WTC11 (cell line): Measurements from ENCODE around the gene CORO2B. TPM values are rescaled to one million over a fixed set of nuclear protein-coding genes. Genes with fewer than 3 reads are reported as not detected.

Experiments used
- ATAC-seq: fragments of 200-7000 bp; cut with Tn5 transposase; 2 replicates; pipeline ENCODE4 v1.10.0; 2021; ENCODE audit warnings: mild to moderate bottlenecking, moderate library complexity
- CTCF ChIA-PET: fragments of 300-600 bp; sonication (Branson Sonifier 250); formaldehyde crosslinking; loops from one replicate; lab custom pipeline; 2021; ENCODE audit warnings: antibody characterized with exemption; lab: Charles Lee
- POLR2A ChIA-PET: fragments of 350-600 bp; sonication (Branson Sonifier 250); formaldehyde crosslinking; loops from one replicate; lab custom pipeline; 2021; ENCODE audit warnings: antibody characterized with exemption; lab: Charles Lee
- DNase-seq: peaks from one replicate; pipeline ENCODE4 v3.0.0; 2021; ENCODE audit warnings: low spot score
- H3K27ac Mint-ChIP-seq: 2 replicates; pipeline ENCODE4 v1.8.0; 2021; ENCODE audit warnings: mixed read lengths
- H3K27me3 Mint-ChIP-seq: 2 replicates; pipeline ENCODE4 v1.8.0; 2021; ENCODE audit warnings: low read depth, mild to moderate bottlenecking, moderate library complexity, mixed read lengths
- H3K36me3 Mint-ChIP-seq: 2 replicates; pipeline ENCODE4 v1.8.0; 2021; ENCODE audit warnings: mixed read lengths
- H3K4me1 Mint-ChIP-seq: 2 replicates; pipeline ENCODE4 v1.8.0; 2022; ENCODE audit warnings: mixed read lengths
- H3K4me3 Mint-ChIP-seq: 2 replicates; pipeline ENCODE4 v1.8.0; 2021; ENCODE audit warnings: mild to moderate bottlenecking, moderate library complexity, mixed read lengths
- H3K9me3 Mint-ChIP-seq: 2 replicates; pipeline ENCODE4 v1.8.0; 2021; ENCODE audit warnings: mixed read lengths
- CBFB ChIP-seq: sonication (generic); formaldehyde crosslinking; IDR thresholded peaks from 2 replicates; pipeline ENCODE4 v1.8.1; 2022; ENCODE audit warnings: mild to moderate bottlenecking, low read depth, missing genetic modification reagents
- CDX4 ChIP-seq: fragments of 250-450 bp; sonication (Bioruptor Pico); IDR thresholded peaks from 2 replicates; pipeline ENCODE4 v1.9.0; 2021; ENCODE audit warnings: moderate library complexity, mild to moderate bottlenecking, inconsistent platforms, borderline replicate concordance
- E2F1 ChIP-seq: sonication (generic); formaldehyde crosslinking; IDR thresholded peaks from 2 replicates; pipeline ENCODE4 v1.8.0; 2022; ENCODE audit warnings: mild to moderate bottlenecking, missing genetic modification reagents
- E2F4 ChIP-seq: sonication (generic); formaldehyde crosslinking; IDR thresholded peaks from 2 replicates; pipeline ENCODE4 v1.8.1; 2022; ENCODE audit warnings: low read depth, mild to moderate bottlenecking, moderate library complexity, missing genetic modification reagents, borderline replicate concordance
- ELF4 ChIP-seq: sonication (generic); formaldehyde crosslinking; IDR thresholded peaks from 2 replicates; pipeline ENCODE4 v1.8.1; 2022; ENCODE audit warnings: low read depth, mild to moderate bottlenecking, moderate library complexity, missing genetic modification reagents
- FOXP4 ChIP-seq: sonication (generic); formaldehyde crosslinking; IDR thresholded peaks from 2 replicates; pipeline ENCODE4 v1.8.0; 2022; ENCODE audit warnings: mild to moderate bottlenecking, missing genetic modification reagents
- GRHL2 ChIP-seq: fragments of 250-450 bp; sonication (Bioruptor Pico); IDR thresholded peaks from 2 replicates; pipeline ENCODE4 v1.8.0; 2022; ENCODE audit warnings: mild to moderate bottlenecking, moderate library complexity; ENCODE audit not compliant: insufficient replicate concordance, severe bottlenecking
- GTF2I ChIP-seq: fragments of 250-450 bp; sonication (Bioruptor Pico); conservative IDR thresholded peaks from 2 replicates; pipeline ENCODE4 v1.4.0; 2021; ENCODE audit warnings: mild to moderate bottlenecking
- HMGA2 ChIP-seq: fragments of 250-450 bp; sonication (Bioruptor Pico); IDR thresholded peaks from 2 replicates; pipeline ENCODE4 v1.4.0; 2021; ENCODE audit warnings: mild to moderate bottlenecking, moderate library complexity
- JAZF1 ChIP-seq: fragments of 250-450 bp; sonication (Bioruptor Pico); IDR thresholded peaks from 2 replicates; pipeline ENCODE4 v1.9.0; 2021; ENCODE audit warnings: moderate library complexity, mild to moderate bottlenecking, inconsistent platforms
- NR2C2 ChIP-seq: sonication (generic); formaldehyde crosslinking; IDR thresholded peaks from 2 replicates; pipeline ENCODE4 v1.8.0; 2022; ENCODE audit warnings: mild to moderate bottlenecking, missing genetic modification reagents
- TEAD1 ChIP-seq: sonication (generic); formaldehyde crosslinking; IDR thresholded peaks from 2 replicates; pipeline ENCODE4 v1.8.0; 2022; ENCODE audit warnings: mild to moderate bottlenecking, missing genetic modification reagents
- USF2 ChIP-seq: sonication (generic); formaldehyde crosslinking; IDR thresholded peaks from 2 replicates; pipeline ENCODE4 v1.8.1; 2023; ENCODE audit warnings: mild to moderate bottlenecking, missing genetic modification reagents, moderate library complexity
- ZNF138 ChIP-seq: sonication (generic); formaldehyde crosslinking; conservative IDR thresholded peaks from 2 replicates; pipeline ENCODE4 v1.8.1; 2022; ENCODE audit warnings: mild to moderate bottlenecking, moderate library complexity, missing genetic modification reagents
- ZNF263 ChIP-seq: sonication (generic); formaldehyde crosslinking; IDR thresholded peaks from 2 replicates; pipeline ENCODE4 v1.8.1; 2022; ENCODE audit warnings: low read depth, mild to moderate bottlenecking, moderate library complexity, missing genetic modification reagents
- ZNF396 ChIP-seq: fragments of 250-450 bp; sonication (Bioruptor Pico); IDR thresholded peaks from 2 replicates; pipeline ENCODE4 v1.8.0; 2021; ENCODE audit warnings: mild to moderate bottlenecking, moderate library complexity, borderline replicate concordance
- ZNF425 ChIP-seq: fragments of 250-450 bp; sonication (Bioruptor Pico); conservative IDR thresholded peaks from 2 replicates; pipeline ENCODE4 v1.9.0; 2021; ENCODE audit warnings: mild to moderate bottlenecking
- ZNF512 ChIP-seq: sonication (generic); formaldehyde crosslinking; IDR thresholded peaks from 2 replicates; pipeline ENCODE4 v1.8.1; 2022; ENCODE audit warnings: missing genetic modification reagents, borderline replicate concordance
- total RNA-seq: library from RNA; stranded (reverse); gene quantifications from 3 replicates; pipeline ENCODE4 v1.2.3, GENCODE V29; 2021

CORO2B gene
- total RNA-seq, 1 experiment from 2014 or later = 4.9 TPM

- no peak for TF ChIP-seq ZNF512 (CRISPR knock-in tag)
- TF ChIP-seq, all 79 proteins: peak for 0
Observed at GRCh38 chr15:68709876-68710275, 131.1 kb downstream of the CORO2B start (continued).

GRCh38 chr15:68710536-68710935 is 131.7 kb downstream of the CORO2B start:
- Mint-ChIP-seq H3K27me3 (no peaks in the 10 kb centered on the region), H3K27ac (no peak overlapping the region), H3K4me3 (no peak overlapping the region), H3K4me1 (no peaks in the 10 kb centered on the region), H3K9me3 (no peaks in the 10 kb centered on the region), H3K36me3 (no peaks in the 10 kb centered on the region)
- no peak for DNase-seq
- ChIA-PET POLR2A (no interaction called here), CTCF (interaction anchor here (1.2 to 1.8 kb wide), 2 partner anchors 37 to 165 kb away, joined by 3 to 6 read pairs; no protein-coding TSS in a partner anchor)
- TF ChIP-seq CDX4 (CRISPR knock-in tag) (no peak), FOXP4 (CRISPR knock-in tag) (no peak), TEAD1 (CRISPR knock-in tag) (no peak), ZNF263 (CRISPR knock-in tag) (no peak), HMGA2 (CRISPR knock-in tag) (no peak), E2F1 (CRISPR knock-in tag) (no peak), GRHL2 (CRISPR knock-in tag) (no peak), USF2 (CRISPR knock-in tag) (no peak), NR2C2 (no peak), ZNF425 (CRISPR knock-in tag) (no peak), ZNF396 (CRISPR knock-in tag) (no peak), CBFB (CRISPR knock-in tag) (no peak), E2F4 (CRISPR knock-in tag) (no peak), ELF4 (CRISPR knock-in tag) (no peak), ZNF138 (no peak), GTF2I (CRISPR knock-in tag) (no peak), JAZF1 (CRISPR knock-in tag) (no peak)
- no peak for ATAC-seq
